ENCODE data around the gene GCH1. TPM values are rescaled to one million over a fixed set of nuclear protein-coding genes. Genes with fewer than 3 reads are reported as not detected.
"Not testable (repeated sequence)": the region's sequence is repeated elsewhere in the genome, so short reads cannot be mapped to it uniquely, and the experiment has no call there.

GCH1 gene
- total RNA-seq, 4 donors from 2014 or later, result 9.5 to 14.3 (median 12.1) TPM

GRCh38 chr14:54931598-54932340 lies 29.1 kb upstream of the GCH1 start:
- no peaks in the 10 kb centered on the region for H3K9me3 ChIP-seq
- TF ChIP-seq POLR2AphosphoS5 (IDR thresholded peaks at IDR 0.05) (no peak), POLR2A (IDR thresholded peaks at IDR 0.05) (no peak)
- H3K36me3 ChIP-seq, result no peaks in the 10 kb centered on the region
- H3K4me1 ChIP-seq, result no peaks in the 10 kb centered on the region
- no peaks in the 10 kb centered on the region for H3K27me3 ChIP-seq
- no peak for DNase-seq (ENCODE audit: low spot score in 2 of 2)
- no peak overlapping the region for H3K4me3 ChIP-seq
- 98% methylated on average over 3 of the region's 3 CpGs for WGBS
- no peak overlapping the region for H3K27ac ChIP-seq

- no peaks in the 10 kb centered on the region for H3K27me3 ChIP-seq
- H3K4me3 ChIP-seq, result no peak overlapping the region
- DNase-seq (ENCODE audit: low spot score in 2 of 2), result no peak
- H3K27ac ChIP-seq, result no peak overlapping the region
- H3K4me1 ChIP-seq, result no peaks in the 10 kb centered on the region
- no peaks in the 10 kb centered on the region for H3K36me3 ChIP-seq
- WGBS, result 96% methylated on average over 1 of the region's 1 CpG
- H3K9me3 ChIP-seq, result no peaks in the 10 kb centered on the region
- TF ChIP-seq CTCF (IDR thresholded peaks at IDR 0.05), result no peak
- TF ChIP-seq POLR2AphosphoS5 (IDR thresholded peaks at IDR 0.05), result no peak
- TF ChIP-seq POLR2A (IDR thresholded peaks at IDR 0.05), result no peak
- no peak for TF ChIP-seq EP300 (IDR thresholded peaks at IDR 0.05)
Observed at GRCh38 chr14:54931101-54931500, 28.5 kb upstream of the GCH1 start.

- TF ChIP-seq EP300 (IDR thresholded peaks at IDR 0.05), result no peak
- TF ChIP-seq POLR2AphosphoS5 (IDR thresholded peaks at IDR 0.05), result no peak
- TF ChIP-seq POLR2A (IDR thresholded peaks at IDR 0.05), result no peak
- no peak for TF ChIP-seq CTCF (IDR thresholded peaks at IDR 0.05)
- Histone ChIP-seq H3K4me3 (no peak overlapping the region), H3K4me1 (no peaks in the 10 kb centered on the region), H3K9me3 (no peaks in the 10 kb centered on the region), H3K27me3 (no peaks in the 10 kb centered on the region), H3K36me3 (no peaks in the 10 kb centered on the region), H3K27ac (no peak overlapping the region)
- DNase-seq (ENCODE audit: low spot score in 2 of 2), result no peak
Observed at GRCh38 chr14:54929556-54929955, 26.9 kb upstream of the GCH1 start.

GRCh38 chr14:54928216-54928615 lies 25.6 kb upstream of the GCH1 start:
- Histone ChIP-seq H3K4me3 (no peak overlapping the region), H3K4me1 (no peaks in the 10 kb centered on the region), H3K27ac (no peak overlapping the region), H3K36me3 (no peaks in the 10 kb centered on the region), H3K9me3 (no peaks in the 10 kb centered on the region), H3K27me3 (no peaks in the 10 kb centered on the region)
- TF ChIP-seq POLR2AphosphoS5 (IDR thresholded peaks at IDR 0.05), result no peak
- no peak for TF ChIP-seq POLR2A (IDR thresholded peaks at IDR 0.05)
- TF ChIP-seq EP300 (IDR thresholded peaks at IDR 0.05), result no peak
- no peak for TF ChIP-seq CTCF (IDR thresholded peaks at IDR 0.05)
- DNase-seq (ENCODE audit: low spot score in 2 of 2), result no peak

- Histone ChIP-seq H3K4me1 (no peaks in the 10 kb centered on the region), H3K27ac (no peak overlapping the region), H3K27me3 (no peaks in the 10 kb centered on the region), H3K4me3 (no peak overlapping the region), H3K9me3 (no peaks in the 10 kb centered on the region), H3K36me3 (no peaks in the 10 kb centered on the region)
- no peak for DNase-seq (ENCODE audit: low spot score in 2 of 2)
- no peak for TF ChIP-seq POLR2A (IDR thresholded peaks at IDR 0.05)
- no peak for TF ChIP-seq EP300 (IDR thresholded peaks at IDR 0.05)
- TF ChIP-seq POLR2AphosphoS5 (IDR thresholded peaks at IDR 0.05), result no peak
- no peak for TF ChIP-seq CTCF (IDR thresholded peaks at IDR 0.05)
- 72% methylated on average over 1 of the region's 1 CpG for WGBS
Observed at GRCh38 chr14:54927551-54927950, 24.9 kb upstream of the GCH1 start.

GRCh38 chr14:54926570-54926969 lies 23.9 kb upstream of the GCH1 start:
- not testable (repeated sequence) for DNase-seq (ENCODE audit: low spot score in 2 of 2); H3K4me1 ChIP-seq; H3K27ac ChIP-seq; H3K36me3 ChIP-seq; H3K4me3 ChIP-seq; H3K27me3 ChIP-seq; H3K9me3 ChIP-seq
- 90% methylated on average over 5 of the region's 5 CpGs for whole genome bisulfite sequencing

Measured in suprapubic skin (tissue), 4 donors.